GM03348 (cell line): ENCODE data around the gene C16orf96.

Source experiments
- DNase-seq: peaks from one replicate; pipeline ENCODE4 v3.0.0; 2012; ENCODE audit warnings: low spot score

Gene C16orf96

DNA sequence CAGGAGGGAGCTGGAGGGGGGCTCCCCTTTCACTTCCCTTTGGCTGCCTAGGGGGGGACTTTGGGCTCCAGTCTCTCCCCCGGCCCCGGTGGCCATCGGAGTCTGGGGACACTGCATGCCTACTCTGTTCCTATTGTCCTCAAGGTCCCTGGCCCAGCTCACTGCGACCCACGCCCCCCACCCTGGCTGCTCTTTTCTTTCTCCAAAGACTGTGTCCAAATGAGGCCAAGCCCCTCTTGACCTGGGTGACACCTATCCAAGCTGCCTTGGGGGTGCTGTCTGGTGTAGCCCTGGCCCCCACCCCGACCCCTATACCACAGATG, 45.7 kb downstream of the C16orf96 start:
- DNase-seq, result no peak

DNA sequence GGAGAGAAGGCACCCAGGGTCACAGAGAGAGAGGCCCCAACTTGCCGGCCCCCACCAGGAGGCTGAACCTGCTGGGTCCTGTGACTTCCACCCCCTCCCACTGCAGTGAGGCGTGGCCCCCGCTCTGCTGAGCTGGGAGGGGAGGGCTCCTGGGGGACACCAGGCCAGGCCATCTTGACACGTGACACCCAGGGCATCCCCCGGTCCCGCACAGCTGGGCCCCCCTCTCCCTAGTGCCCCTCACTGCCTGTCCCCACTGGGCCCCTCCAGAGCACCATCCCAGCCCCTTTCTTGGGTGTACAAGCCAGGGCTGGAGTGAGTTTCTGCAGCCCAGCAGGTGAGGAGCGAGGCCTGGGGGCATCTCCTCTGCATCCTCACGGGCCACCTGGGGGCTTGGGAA, 46.2 kb downstream of the C16orf96 start:
- DNase-seq, result no peak

DNA sequence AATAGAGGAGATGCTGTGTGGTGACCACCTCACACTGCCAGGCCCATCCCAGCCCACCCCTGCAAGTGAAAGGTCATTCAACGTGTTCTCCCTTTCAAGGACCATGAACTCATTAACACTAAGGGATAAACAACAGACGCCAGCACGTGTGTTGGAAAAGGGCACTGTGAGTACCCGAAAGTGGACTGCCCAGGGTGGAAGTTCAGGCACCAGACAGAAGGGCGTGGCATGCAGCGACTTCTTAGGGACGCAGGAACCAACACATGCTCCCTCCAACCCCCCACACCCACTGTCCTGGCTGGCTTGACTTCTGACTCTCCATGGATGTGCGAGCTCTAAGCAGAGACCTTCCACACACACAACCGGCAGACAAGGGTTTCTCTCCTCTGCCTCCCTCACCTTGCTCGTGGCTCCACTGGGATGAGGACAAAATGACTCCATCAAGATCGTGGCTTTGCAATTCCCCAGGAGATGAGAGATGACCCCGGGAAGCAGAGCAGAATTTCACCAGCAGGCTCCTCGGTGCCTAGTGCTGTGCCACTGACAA, 47.6 kb downstream of the C16orf96 start:
- no peak for DNase-seq

DNA sequence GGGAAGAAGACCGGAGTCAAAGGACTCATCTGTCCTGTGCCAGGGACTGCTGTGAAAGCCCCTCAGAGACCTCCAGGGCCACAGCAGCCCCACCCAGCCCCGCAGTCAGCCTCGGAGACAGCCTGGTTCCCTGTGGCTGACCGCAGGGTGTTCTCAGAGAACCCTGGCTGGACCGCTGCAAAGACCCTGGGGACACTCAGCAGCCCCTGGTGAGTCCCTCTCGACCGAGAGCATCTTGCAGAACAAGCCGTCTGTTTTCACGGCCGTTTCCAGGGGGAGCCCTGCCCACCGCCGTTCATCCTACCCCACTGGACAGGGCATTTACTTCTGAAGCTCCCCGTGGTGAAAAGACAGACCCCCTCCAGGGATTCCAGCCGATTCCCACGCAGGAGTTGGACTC, 48.3 kb downstream of the C16orf96 start:
- DNase-seq, result no peak

GRCh38 chr16:4606354-4606753, 50.2 kb downstream of the C16orf96 start:
- DNase-seq, result no peak

GRCh38 chr16:4607841-4608703, 51.9 kb downstream of the C16orf96 start:
- DNase-seq, result no peak

DNA sequence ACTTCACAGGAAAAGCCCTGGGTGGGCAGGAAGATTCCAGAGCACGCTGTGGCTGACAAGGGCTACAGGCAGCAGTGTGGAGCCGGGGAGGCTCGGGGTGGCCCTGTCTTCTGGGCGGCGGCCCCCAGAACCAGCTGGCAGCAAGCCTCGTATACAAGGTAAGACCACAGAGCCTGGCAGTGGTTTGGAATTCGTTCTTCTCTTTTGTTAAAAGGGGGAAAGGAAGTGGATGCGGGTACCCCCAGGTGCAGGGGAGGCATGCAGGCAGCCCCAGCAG, 52.5 kb downstream of the C16orf96 start:
- no peak for DNase-seq

- no peak for DNase-seq
Measured at GRCh38 chr16:4609200-4610010, 53.3 kb downstream of the C16orf96 start.

- DNase-seq, result no peak
Measured at GRCh38 chr16:4610011-4611005, 54.2 kb downstream of the C16orf96 start.

GRCh38 chr16:4611337-4612021, 55.3 kb downstream of the C16orf96 start:
- DNase-seq, result no peak

DNA sequence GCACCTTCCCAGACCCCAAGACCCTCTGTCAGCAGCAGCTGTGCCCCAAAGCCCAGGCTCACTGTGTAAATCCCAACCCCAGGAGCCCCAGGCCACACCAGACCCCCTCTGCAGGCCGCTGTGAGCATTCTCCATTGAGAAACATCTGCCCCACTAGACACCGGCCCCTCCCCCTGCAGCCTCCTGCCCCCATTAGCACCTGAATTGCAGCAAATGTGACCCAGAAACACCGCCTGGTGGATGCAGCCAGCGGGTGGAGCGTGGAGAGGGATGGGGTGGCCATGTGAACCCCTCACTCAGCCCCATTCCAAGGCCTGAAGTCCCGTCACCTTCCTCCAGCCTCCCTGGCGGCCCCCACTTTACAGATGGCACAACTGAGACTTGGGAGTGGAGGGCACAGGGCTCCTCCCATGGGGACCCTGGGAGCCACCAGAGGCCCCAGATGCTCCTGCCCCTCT, 56.4 kb downstream of the C16orf96 start:
- no peak for DNase-seq

GRCh38 chr16:4612977-4613635, 57.0 kb downstream of the C16orf96 start:
- no peak for DNase-seq

GRCh38 chr16:4613636-4614570, 57.8 kb downstream of the C16orf96 start:
- peak; percentile 74 for DNase-seq

DNA sequence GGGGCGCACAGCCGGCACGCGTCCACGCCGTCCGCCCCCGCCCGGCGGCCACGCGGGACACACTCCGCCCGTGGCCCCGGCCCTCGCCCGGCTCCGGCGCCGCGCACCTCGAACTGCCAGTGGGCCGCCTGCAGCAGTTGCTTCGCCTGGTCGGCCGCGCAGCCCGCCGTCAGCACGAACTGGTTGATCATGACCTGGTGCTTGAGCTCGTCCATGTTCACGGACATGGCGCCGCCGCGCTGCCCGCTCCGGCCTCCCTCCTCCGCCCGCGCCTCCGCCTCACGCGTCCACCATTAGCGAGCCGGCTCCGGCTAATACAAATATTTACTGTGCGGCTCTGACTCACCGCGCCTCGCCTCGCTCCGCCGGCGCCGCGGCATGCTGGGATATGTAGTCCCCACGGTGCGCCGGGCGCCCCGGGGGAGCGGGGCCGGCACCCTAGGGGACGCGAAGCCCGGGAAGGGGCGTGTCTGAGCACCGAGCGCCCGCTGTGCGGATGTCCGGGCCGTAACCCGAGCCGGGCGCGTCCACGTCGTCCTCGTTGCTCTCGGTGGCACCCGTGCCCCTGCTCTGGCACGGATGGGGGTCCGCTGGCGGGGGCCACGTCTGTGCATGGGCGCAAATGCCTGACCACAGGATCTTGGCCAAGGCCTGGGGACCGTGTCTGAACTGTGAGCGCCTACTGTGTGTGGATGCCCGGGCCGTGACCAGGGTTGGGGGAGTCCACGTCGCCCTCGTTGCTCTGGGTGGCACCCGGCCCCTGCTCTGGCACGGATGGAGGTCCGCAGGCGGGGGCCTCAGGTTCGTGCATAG, 58.6 kb downstream of the C16orf96 start, which contains the start of gene UBALD1:
Gene UBALD1 (minus strand): TSS at position 318 of the 813 bp plus-strand sequence. CDS start 91 bp downstream, at position 227.
- peak; percentile 95 for DNase-seq

DNA sequence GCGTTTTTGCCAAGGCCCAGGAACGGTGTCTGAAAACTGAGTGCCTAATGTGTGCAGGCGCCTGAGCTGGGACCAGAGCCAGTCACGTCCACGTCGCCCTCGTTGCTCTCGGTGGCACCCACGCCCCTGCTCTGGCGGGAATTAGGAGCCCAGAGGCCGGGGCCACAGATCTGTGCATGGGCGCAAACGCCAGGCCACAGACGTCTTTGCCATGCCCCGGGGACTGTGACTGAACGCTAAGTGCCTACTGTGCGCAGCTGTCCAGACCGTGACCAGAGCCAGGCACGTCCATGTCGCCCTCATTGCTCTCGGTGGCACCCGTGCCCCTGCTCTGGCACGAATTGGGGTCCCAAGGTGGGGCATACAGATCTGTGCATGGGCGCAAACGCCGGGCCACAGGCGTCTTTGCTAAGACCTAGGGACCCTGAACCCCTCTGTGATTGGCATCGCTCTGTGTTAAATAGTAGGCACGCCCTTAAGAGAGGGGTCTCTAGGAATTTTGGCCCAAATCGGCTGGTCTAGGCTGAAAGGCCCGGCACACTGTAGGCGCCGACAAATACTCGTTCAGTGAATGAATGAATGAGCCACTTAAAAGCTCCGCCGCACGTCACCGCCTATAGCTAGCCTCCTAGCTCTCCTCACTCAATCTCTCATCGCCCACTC, 59.4 kb downstream of the C16orf96 start:
- no peak for DNase-seq

DNA sequence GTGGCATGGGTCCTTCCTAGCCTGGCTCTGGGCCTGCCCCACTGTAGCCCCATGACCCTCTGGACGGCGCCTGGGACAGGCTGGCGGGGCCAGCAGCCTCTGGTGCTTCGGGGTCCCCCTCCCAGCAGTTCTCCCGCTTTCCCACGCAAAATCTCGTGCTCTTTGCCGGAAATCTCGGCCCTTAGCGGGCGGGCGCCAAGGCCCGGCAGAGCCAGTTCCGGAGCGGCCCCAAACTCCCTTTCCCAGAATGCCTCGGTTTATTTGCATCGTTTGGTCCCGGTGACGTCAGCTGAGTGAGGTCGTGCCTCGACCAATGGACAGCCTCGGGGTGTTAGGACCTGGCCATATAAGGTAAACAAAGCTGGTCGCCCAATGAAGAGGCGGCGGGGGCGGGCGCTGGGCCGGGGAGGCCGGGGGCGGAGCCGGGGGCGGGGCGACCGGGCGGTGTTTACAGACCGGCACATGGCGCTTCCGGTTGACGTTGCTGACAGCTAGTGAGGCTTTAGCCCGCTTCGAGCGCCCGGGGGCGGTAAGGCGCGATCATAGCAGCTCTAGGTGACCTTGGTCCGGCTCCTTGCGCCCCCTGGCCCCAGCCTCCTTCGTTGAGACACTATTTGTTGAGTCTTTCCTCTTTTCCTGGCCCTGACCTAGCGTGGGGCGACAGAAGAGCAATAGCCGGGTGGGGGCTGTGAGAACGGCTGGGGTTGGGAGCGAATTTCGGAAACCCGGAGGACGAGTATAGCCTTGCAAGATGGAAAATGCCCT, 60.1 kb downstream of the C16orf96 start:
- DNase-seq, result peak; percentile 99

GRCh38 chr16:4617880-4618279, 61.7 kb downstream of the C16orf96 start:
- no peak for DNase-seq
